ENCODE results near the gene SEC24A.
A peak's percentile ranks its signal among the peaks of the same experiment; 100 is the strongest.
"Not testable (repeated sequence)": the region's sequence is repeated elsewhere in the genome, so short reads cannot be mapped to it uniquely, and the experiment has no call there.

SEC24A gene

DNA sequence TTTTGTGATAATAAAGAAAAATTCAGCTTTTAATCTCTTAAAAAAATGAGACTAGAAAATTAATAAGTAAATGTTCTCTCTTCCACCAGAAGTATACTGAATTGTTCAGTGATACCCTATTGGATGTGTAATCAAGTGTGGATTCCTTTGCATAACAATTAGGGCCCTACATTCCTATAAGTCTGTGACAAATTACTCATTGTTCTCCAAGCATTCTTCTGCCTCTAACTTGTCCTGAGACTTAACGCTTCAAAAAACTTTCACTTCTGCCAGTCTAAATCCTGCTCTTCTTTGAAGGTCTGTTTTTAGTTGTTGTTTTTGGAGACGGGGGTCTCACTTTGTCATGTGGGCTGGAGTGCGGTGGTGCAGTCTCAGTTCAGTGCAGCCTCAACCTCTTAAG lies 100.8 kb downstream of the SEC24A start:
- DNase-seq (ENCODE audit: low read depth), result no peak

DNA sequence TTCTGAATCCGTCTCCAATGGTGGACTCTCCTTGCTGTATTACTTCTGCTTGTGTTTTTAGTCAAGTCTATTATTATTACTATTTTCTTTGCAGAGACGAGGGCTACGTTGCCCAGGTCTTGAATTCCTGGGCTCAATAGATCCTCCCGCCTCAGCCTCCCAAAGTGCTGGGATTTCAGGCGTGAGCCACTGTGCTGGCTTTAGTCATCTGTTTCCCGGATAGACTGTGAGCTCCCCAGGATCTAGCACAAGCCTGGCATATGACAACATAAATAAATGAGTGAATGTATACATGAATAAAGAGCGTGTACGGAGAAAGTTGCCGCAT lies 109.6 kb downstream of the SEC24A start:
- DNase-seq (ENCODE audit: low read depth), result no peak

DNA sequence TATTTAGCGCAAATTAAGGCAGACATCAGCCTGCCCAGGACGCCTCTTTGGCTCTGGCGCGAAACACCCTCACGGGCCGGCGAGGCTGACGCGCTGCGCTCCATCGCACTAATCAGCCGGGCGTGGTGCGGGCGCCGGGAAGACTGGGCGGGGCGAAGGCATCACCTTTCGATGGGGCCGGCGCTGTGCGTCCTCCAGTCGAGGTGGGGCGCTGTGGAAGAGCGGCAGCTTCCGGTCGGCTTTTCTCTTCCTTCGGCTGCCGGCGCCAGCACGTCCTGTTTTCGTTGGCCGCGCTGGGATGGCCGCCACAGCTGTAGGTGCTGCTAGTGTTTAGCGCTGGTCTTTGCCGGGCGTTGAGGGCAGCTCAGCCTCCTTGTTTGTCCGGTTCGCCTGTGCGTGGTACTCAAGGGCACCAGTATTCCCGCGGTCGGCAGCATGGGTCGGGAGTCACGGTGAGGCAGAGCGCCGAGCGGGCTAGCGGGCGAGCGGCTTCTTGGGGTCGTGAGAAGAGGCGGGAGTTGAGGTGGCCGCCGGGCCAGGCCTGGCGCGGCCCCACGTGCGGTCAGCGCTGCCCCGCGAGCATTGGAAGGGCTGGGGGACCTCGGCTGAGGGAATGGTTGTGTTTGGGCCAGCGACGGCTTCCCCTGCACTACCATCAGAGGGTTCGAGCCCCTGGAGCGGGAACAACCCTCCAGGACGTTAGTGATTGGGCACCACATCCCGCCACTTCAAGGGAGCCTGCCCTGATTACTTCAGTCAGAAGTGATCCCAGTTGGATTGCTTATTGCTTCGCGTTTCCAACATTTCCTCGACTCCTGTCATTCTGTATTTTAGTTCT lies 110.1 kb downstream of the SEC24A start, which contains the start of gene DDX46:
Gene DDX46 (plus strand): TSS at position 276 of the 838 bp plus-strand sequence. CDS start 160 bp downstream, at position 436.
- DNase-seq (ENCODE audit: low read depth), result no peak

DNA sequence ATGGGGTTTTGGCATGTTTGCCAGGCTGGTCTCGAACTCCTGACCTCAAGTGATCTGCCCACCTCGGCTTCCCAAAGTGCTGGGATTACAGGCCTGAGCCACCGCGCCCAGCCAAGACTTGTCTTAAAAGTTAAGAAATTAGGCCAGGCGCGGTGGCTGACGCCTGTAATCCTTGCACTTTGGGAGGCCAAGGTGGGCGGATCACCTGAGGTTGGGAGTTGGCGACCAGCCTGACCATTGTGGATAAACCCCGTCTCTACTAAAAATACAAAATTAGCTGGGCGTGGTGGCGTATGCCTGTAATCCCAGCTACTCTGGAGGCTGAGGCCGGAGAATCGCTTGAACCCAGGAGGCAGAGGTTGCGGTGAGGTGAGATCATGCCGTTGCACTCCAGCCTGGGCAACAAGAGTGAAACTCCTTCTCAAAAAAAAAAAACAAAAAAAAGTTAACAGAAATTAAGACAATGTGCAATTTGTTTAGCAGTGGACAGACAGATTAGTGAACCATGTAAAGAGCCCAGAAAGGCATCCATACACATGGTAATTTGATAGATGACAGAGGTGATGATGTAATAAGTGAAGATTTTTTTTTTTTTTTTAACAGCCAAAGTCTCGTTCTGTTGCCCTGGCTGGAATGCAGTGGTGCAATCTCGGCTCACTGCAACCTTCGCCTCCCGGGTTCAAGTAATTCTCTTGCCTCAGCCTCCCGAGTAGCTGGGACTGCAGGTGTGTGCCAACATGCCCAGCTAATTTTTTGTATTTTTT lies 119.1 kb downstream of the SEC24A start:
- DNase-seq (ENCODE audit: low read depth), result not testable (repeated sequence)

DNA sequence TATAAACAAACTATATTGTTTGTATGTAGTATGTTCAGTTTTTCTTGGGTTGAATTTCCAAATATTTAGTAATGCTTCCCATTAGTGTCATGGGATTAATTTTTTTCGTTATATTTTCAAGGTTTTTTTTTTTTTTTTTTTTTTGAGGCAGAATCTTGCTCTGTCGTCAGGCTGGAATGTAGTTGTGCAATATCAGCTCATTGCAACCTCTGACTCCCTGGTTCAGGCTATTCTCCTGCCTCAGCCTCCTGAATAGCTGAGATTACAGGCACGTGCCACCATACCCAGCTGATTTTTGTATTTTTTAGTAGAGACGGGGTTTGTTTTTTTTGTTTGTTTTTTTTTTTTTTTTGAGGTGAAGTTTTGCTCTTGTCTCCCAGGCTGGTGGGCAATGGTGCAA lies 120.6 kb downstream of the SEC24A start:
- peak; percentile 35 for DNase-seq (ENCODE audit: low read depth)

DNA sequence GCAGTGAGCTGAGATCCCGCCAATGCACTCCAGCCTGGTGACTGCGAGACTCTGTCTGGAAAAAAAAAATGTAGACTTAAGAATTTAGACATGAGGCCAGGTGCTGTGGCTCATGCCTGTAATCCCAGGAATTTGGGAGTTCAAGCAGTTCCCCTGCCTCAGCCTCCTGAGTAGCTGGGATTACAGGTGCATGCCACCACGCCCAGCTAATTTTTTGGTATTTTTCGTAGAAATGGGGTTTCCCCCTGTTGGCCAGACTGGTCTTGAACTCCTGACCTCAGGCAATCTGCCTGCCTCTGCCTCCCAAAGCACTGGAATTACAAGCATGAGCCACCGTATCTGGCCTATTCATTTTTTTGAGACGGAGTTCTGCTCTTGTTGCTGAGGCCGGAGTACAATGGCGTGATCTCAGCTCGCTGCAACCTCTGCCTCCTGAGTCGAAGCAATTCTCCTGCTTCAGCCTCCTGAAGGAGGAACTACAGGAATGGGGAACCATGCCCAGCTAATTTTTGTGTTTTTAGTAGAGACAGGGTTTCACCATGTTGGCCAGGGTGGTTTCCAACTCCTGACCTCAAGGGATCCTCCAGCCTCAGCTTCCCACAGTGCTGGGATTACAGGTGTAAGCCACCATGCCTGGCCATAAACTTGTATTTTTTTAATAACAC lies 124.0 kb downstream of the SEC24A start:
- no peak for DNase-seq (ENCODE audit: low read depth)

DNA sequence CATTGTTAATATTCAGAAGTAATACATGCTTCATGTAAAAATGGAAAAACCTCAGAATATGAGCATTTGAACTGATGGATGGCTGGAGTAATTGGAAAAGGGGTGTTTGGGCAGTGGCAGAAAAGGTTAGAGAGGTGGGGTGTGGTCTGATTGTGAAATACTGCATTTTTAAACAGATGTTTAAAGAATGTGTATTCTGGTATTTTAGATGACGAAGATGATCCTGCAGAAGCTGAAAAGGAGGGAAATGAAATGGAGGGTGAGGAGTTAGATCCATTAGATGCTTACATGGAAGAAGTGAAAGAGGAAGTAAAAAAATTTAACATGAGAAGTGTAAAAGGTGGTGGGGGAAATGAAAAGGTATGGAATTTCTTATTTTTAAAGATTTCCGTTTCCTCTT lies 128.8 kb downstream of the SEC24A start:
- DNase-seq (ENCODE audit: low read depth), result no peak

All from HS-5 (cell line).